Activated CD4-positive, alpha-beta T cell treated with anti-CD3 and anti-CD28 coated beads, Interleukin-2, amount 50 U/mL, for 1 hour (primary cell): ENCODE results near the gene RBM12.
"Not testable (repeated sequence)": the region's sequence is repeated elsewhere in the genome, so short reads cannot be mapped to it uniquely, and the experiment has no call there.

Experiments
- DNase-seq: peaks from one replicate; pipeline ENCODE4 v3.0.0-alpha.2; 2020

The RBM12 gene

GRCh38 chr20:35664466-35665206 lies at the start of gene RBM12, which contains the start of gene CPNE1:
RBM12 (minus strand) TSS chr20:35664900; CDS start chr20:35655322, 9,578 bp downstream.
CPNE1 (minus strand) TSS chr20:35664900; CDS start chr20:35632923, 31,977 bp downstream.
- peak; percentile 92 for DNase-seq

- DNase-seq: no peak
These were observed 49.4 kb upstream of the RBM12 start for GRCh38 chr20:35714127-35714526.

GRCh38 chr20:35713120-35713519 lies 48.4 kb upstream of the RBM12 start:
- not testable (repeated sequence) for DNase-seq

GRCh38 chr20:35711588-35712209 lies 47.0 kb upstream of the RBM12 start:
- DNase-seq: no peak

- no peak for DNase-seq
These were observed 46.3 kb upstream of the RBM12 start for GRCh38 chr20:35710884-35711587.

- no peak for DNase-seq
These were observed 45.3 kb upstream of the RBM12 start for GRCh38 chr20:35710039-35710438.

GRCh38 chr20:35709259-35709658 lies 44.6 kb upstream of the RBM12 start:
- DNase-seq: no peak

GRCh38 chr20:35708502-35708901 lies 43.8 kb upstream of the RBM12 start:
- no peak for DNase-seq

- not testable (repeated sequence) for DNase-seq
These were observed 42.2 kb upstream of the RBM12 start for GRCh38 chr20:35706591-35707529.

- not testable (repeated sequence) for DNase-seq
These were observed 41.2 kb upstream of the RBM12 start for GRCh38 chr20:35705894-35706293.

GRCh38 chr20:35704514-35705261 lies 40.0 kb upstream of the RBM12 start:
- no peak for DNase-seq

- no peak for DNase-seq
These were observed 38.4 kb upstream of the RBM12 start for GRCh38 chr20:35702824-35703695.

- no peak for DNase-seq
These were observed 37.5 kb upstream of the RBM12 start for GRCh38 chr20:35702051-35702823.

GRCh38 chr20:35700625-35701148 lies 36.0 kb upstream of the RBM12 start:
- no peak for DNase-seq

GRCh38 chr20:35699957-35700624 lies 35.4 kb upstream of the RBM12 start:
- no peak for DNase-seq

- DNase-seq: peak; percentile 85
These were observed 34.6 kb upstream of the RBM12 start, which contains the start of the genes NFS1 and ROMO1 for GRCh38 chr20:35699127-35699956. NFS1 (minus strand) TSS chr20:35699352; CDS start chr20:35699288, 64 bp downstream. ROMO1 (plus strand) TSS chr20:35699405; CDS start chr20:35699633, 228 bp downstream.

GRCh38 chr20:35698298-35699126 lies 33.8 kb upstream of the RBM12 start:
- DNase-seq: no peak
